ENCODE results near the gene PBOV1. TPM values are rescaled to one million over a fixed set of nuclear protein-coding genes. Genes with fewer than 3 reads are reported as not detected.

The PBOV1 gene
- polyA plus RNA-seq, 2 of the 4 experiments (the other 2 are of a cell fraction), result not detected

GRCh38 chr6:138242987-138243592 is 24.8 kb upstream of the PBOV1 start:
- TF ChIP-seq HOXB13 (CRISPR knock-in tag; IDR thresholded peaks at IDR 0.05; ENCODE audit: low read depth) (no peak), FOSL2 (IDR thresholded peaks at IDR 0.05) (no peak), FOSL2 (CRISPR knock-in tag; IDR thresholded peaks at IDR 0.05) (peak; percentile 54; the same call in 1 of the 2 replicates), KDM5A (IDR thresholded peaks at IDR 0.05) (no peak)
- FAIRE-seq, result no peak
- H3K27ac ChIP-seq, result no peak overlapping the region
- WGBS (ENCODE audit: missing lambda C conversion rate), result 89% methylated on average over 4 of the region's 4 CpGs
- CTCF ChIA-PET, result interaction anchor here (0.9 kb wide), 1 partner anchor 11 kb away, joined by 3 read pairs; no protein-coding TSS in a partner anchor
- no peak for DNase-seq (ENCODE audit: low read depth in 1 of 2, low spot score in 1 of 2)
- no peak overlapping the region for H3K4me2 ChIP-seq
- ATAC-seq, result no peak
- no peak overlapping the region for H3K4me3 ChIP-seq
- no peaks in the 10 kb centered on the region for H3K9me3 ChIP-seq
- H3K4me1 ChIP-seq, result no peaks in the 10 kb centered on the region
- POLR2A ChIA-PET, result no interaction called here

DNA sequence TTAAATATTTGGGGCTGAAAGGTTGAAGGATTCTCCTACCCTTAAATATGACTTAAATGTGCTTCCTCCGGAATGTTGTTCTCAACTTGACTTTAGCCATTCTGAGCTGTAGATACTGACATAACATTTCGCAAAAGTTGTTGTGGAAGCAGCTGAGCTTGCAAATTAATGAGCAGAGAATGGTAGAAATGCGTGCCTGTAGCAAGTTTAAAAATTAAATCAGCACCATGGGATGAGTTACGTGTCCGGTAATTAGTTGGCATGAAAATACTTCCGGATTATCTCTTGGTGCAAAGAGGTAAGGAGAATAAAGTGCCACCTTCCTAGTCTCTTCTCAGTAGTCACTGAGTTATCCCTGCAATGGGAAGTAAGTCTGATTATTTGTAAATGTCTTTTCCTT is 23.6 kb upstream of the PBOV1 start:
- H3K4me1 ChIP-seq, result no peaks in the 10 kb centered on the region
- H3K27ac ChIP-seq, result no peak overlapping the region
- H3K4me2 ChIP-seq, result no peak overlapping the region
- TF ChIP-seq TFCP2L1 (CRISPR knock-in tag; IDR thresholded peaks at IDR 0.05) (no peak), SMC3 (IDR thresholded peaks at IDR 0.05) (no peak), EHF (CRISPR knock-in tag; IDR thresholded peaks at IDR 0.05) (no peak), BHLHE40 (IDR thresholded peaks at IDR 0.05; ENCODE audit: low read depth, low read length) (no peak), FOSL2 (IDR thresholded peaks at IDR 0.05) (no peak), FOSL2 (CRISPR knock-in tag; IDR thresholded peaks at IDR 0.05) (no peak), HEYL (CRISPR knock-in tag; IDR thresholded peaks at IDR 0.05) (no peak), FOXS1 (CRISPR knock-in tag; IDR thresholded peaks at IDR 0.05) (no peak), REST (IDR thresholded peaks at IDR 0.05) (no peak), POLR2A (IDR thresholded peaks at IDR 0.05; ENCODE audit: low read length) (no peak), RNF2 (IDR thresholded peaks at IDR 0.05; ENCODE audit: borderline replicate concordance, low read depth) (no peak), E2F6 (IDR thresholded peaks at IDR 0.05; ENCODE audit: borderline replicate concordance, low read depth) (no peak), RCOR1 (IDR thresholded peaks at IDR 0.05; ENCODE audit: low read depth, low read length) (no peak), RARB (CRISPR knock-in tag; IDR thresholded peaks at IDR 0.05) (no peak), MYC (IDR thresholded peaks at IDR 0.05; ENCODE audit: borderline replicate concordance, low read length) (no peak)
- TF ChIP-seq, protein P1, sequence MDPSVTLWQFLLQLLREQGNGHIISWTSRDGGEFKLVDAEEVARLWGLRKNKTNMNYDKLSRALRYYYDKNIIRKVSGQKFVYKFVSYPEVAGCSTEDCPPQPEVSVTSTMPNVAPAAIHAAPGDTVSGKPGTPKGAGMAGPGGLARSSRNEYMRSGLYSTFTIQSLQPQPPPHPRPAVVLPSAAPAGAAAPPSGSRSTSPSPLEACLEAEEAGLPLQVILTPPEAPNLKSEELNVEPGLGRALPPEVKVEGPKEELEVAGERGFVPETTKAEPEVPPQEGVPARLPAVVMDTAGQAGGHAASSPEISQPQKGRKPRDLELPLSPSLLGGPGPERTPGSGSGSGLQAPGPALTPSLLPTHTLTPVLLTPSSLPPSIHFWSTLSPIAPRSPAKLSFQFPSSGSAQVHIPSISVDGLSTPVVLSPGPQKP (IDR thresholded peaks at IDR 0.05; ENCODE audit: low read depth, low read length), result no peak
- TF ChIP-seq, protein P2, sequence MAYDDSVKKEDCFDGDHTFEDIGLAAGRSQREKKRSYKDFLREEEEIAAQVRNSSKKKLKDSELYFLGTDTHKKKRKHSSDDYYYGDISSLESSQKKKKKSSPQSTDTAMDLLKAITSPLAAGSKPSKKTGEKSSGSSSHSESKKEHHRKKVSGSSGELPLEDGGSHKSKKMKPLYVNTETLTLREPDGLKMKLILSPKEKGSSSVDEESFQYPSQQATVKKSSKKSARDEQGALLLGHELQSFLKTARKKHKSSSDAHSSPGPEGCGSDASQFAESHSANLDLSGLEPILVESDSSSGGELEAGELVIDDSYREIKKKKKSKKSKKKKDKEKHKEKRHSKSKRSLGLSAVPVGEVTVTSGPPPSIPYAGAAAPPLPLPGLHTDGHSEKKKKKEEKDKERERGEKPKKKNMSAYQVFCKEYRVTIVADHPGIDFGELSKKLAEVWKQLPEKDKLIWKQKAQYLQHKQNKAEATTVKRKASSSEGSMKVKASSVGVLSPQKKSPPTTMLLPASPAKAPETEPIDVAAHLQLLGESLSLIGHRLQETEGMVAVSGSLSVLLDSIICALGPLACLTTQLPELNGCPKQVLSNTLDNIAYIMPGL (CRISPR knock-in tag; IDR thresholded peaks at IDR 0.05; ENCODE audit: borderline replicate concordance), result no peak
- ChIA-PET POLR2A (no interaction called here), CTCF (interaction anchor here (0.8 kb wide), 1 partner anchor 126 kb away, joined by 5 read pairs; no protein-coding TSS in a partner anchor)
- H3K4me3 ChIP-seq, result no peak overlapping the region
- ATAC-seq (no peak), DNase-seq (ENCODE audit: low read depth in 1 of 2, low spot score in 1 of 2) (no peak), FAIRE-seq (no peak)
- H3K9me3 ChIP-seq, result no peaks in the 10 kb centered on the region
- WGBS (ENCODE audit: missing lambda C conversion rate), result 91% methylated on average over 6 of the region's 6 CpGs

All from A549 (cell line).